K562 (cell line): ENCODE data around the gene ZNF835. TPM values are rescaled to one million over a fixed set of nuclear protein-coding genes. Genes with fewer than 3 reads are reported as not detected.

Source experiments
- BDP1 ChIP-seq: IDR thresholded peaks from 3 replicates; pipeline ENCODE4 v1.6.1; 2011; ENCODE audit not compliant: insufficient read length, insufficient read depth
- TCF3 ChIP-seq: sonication (generic); formaldehyde crosslinking; IDR thresholded peaks from 2 replicates; pipeline ENCODE4 v1.4.0; 2020; ENCODE audit warnings: mild to moderate bottlenecking, missing genetic modification reagents
- WHSC1 ChIP-seq: IDR thresholded peaks from one replicate; pipeline ENCODE4 v1.6.1; 2012; ENCODE audit warnings: low read length, control low read depth, inconsistent platforms
- ZNF584 ChIP-seq: fragments of 200-800 bp; sonication (Bioruptor generic); IDR thresholded peaks from 2 replicates; pipeline ENCODE4 v1.6.1; 2016; ENCODE audit warnings: low read depth, mild to moderate bottlenecking, missing genetic modification characterization, missing compliant biosample characterization
- polyA plus RNA-seq, 8 experiments: library from polyadenylated mRNA; depleted of rRNA in 4 of 8; stranded (reverse) in 5 of 8; unstranded in 3 of 8; fragments of >200 nt; fragmentation: Nextera tagmentation in 2 of 8; fragmentation: Illumina TruSeq in 1 of 8; extraction: Ambion mirVana in 2 of 8; extraction: Trizol in 1 of 8; gene quantifications; 2 replicates each; pipeline versions ENCODE4 v1.2.1 to v1.2.3, GENCODE V29; 2011 to 2014; ENCODE audit warnings: inconsistent platforms in 1 of 8, missing spikeins in 1 of 8
- total RNA-seq, 7 experiments: library from RNA; depleted of rRNA in 6 of 7; stranded (reverse); fragments of >200 nt in 6 of 7; fragmentation: Illumina TruSeq in 2 of 7; extraction: Trizol in 2 of 7; gene quantifications; 2 replicates each; pipeline versions ENCODE4 v1.2.1 to v1.2.3, GENCODE V29; 2011 to 2021; ENCODE audit warnings: low replicate concordance in 1 of 7
- TF ChIP-seq, protein P1 (sequence below): sonication (generic); formaldehyde crosslinking; IDR thresholded peaks from 2 replicates; pipeline ENCODE4 v1.4.0; 2020; ENCODE audit warnings: mild to moderate bottlenecking, missing genetic modification reagents
- TF ChIP-seq, protein P2 (sequence below), 2 experiments: fragments of 450-650 bp; formaldehyde crosslinking in 1 of 2; IDR thresholded peaks; 2 replicates each; pipeline versions ENCODE4 v1.4.0 to v1.6.1; 2014 to 2020; ENCODE audit warnings: mild to moderate bottlenecking in 2 of 2, borderline replicate concordance in 1 of 2, low read depth in 1 of 2
- TF ChIP-seq, protein P3 (sequence below): fragments of 250-450 bp; sonication (Bioruptor Pico); IDR thresholded peaks from 2 replicates; pipeline ENCODE4 v1.8.0; 2021; ENCODE audit warnings: mild to moderate bottlenecking, moderate library complexity
- TF ChIP-seq, protein P4 (sequence below): fragments of 250-450 bp; sonication (Bioruptor Pico); IDR thresholded peaks from 2 replicates; pipeline ENCODE4 v1.8.0; 2022; ENCODE audit warnings: moderate library complexity, mild to moderate bottlenecking, inconsistent platforms
- TF ChIP-seq, protein P5 (sequence below): sonication (generic); formaldehyde crosslinking; IDR thresholded peaks from 2 replicates; pipeline ENCODE4 v1.8.0; 2022; ENCODE audit warnings: mild to moderate bottlenecking, missing genetic modification reagents
- TF ChIP-seq, protein P6 (sequence below): fragments of 250-450 bp; sonication (Bioruptor Pico); IDR thresholded peaks from 2 replicates; pipeline ENCODE4 v1.5.0; 2020; ENCODE audit warnings: mild to moderate bottlenecking, borderline replicate concordance

ZNF835 gene
- total and polyA plus RNA-seq, 9 of the 15 experiments (the other 6 are each of a cell fraction or from before 2014, with no cell fraction given) = not detected

DNA sequence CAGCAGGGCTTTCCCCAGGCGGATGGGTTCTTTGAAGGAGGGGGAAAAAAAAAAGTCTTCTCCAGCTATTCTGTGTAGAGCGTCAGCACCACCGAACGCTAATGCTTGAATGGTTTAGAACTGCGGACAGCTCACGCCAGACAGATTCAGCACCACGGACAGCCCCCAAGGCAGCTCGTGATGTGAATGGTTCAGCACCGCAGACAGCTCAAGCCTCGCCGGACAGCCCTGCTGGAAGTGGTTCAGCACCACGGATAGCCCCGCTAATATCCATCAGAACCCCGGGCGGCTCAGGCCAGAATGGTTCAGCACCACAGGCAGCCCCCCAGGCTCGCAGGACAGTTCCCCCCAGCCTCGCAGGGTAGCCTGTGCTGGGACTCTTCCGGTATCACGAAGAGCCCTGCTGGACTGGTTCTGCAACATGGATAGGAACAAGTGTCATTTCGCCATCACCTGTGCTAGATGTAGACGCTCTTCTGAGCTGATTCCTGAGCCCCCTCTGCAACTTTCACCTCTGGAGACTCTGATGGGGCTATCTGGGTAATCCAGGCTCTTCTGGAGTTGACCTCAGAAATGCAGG, 33.5 kb downstream of the ZNF835 start (continued):
- TF ChIP-seq BDP1 (no peak), ZNF584 (peak; percentile 71; the same call in 1 of the 2 replicates), TCF3 (CRISPR knock-in tag) (peak; percentile 21; the same call in 1 of the 2 replicates), WHSC1 (no peak)
- TF ChIP-seq, protein P1, sequence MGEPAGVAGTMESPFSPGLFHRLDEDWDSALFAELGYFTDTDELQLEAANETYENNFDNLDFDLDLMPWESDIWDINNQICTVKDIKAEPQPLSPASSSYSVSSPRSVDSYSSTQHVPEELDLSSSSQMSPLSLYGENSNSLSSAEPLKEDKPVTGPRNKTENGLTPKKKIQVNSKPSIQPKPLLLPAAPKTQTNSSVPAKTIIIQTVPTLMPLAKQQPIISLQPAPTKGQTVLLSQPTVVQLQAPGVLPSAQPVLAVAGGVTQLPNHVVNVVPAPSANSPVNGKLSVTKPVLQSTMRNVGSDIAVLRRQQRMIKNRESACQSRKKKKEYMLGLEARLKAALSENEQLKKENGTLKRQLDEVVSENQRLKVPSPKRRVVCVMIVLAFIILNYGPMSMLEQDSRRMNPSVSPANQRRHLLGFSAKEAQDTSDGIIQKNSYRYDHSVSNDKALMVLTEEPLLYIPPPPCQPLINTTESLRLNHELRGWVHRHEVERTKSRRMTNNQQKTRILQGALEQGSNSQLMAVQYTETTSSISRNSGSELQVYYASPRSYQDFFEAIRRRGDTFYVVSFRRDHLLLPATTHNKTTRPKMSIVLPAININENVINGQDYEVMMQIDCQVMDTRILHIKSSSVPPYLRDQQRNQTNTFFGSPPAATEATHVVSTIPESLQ (CRISPR knock-in tag) = peak; percentile 90; the same call in 1 of the 2 replicates
- TF ChIP-seq, protein P2, sequence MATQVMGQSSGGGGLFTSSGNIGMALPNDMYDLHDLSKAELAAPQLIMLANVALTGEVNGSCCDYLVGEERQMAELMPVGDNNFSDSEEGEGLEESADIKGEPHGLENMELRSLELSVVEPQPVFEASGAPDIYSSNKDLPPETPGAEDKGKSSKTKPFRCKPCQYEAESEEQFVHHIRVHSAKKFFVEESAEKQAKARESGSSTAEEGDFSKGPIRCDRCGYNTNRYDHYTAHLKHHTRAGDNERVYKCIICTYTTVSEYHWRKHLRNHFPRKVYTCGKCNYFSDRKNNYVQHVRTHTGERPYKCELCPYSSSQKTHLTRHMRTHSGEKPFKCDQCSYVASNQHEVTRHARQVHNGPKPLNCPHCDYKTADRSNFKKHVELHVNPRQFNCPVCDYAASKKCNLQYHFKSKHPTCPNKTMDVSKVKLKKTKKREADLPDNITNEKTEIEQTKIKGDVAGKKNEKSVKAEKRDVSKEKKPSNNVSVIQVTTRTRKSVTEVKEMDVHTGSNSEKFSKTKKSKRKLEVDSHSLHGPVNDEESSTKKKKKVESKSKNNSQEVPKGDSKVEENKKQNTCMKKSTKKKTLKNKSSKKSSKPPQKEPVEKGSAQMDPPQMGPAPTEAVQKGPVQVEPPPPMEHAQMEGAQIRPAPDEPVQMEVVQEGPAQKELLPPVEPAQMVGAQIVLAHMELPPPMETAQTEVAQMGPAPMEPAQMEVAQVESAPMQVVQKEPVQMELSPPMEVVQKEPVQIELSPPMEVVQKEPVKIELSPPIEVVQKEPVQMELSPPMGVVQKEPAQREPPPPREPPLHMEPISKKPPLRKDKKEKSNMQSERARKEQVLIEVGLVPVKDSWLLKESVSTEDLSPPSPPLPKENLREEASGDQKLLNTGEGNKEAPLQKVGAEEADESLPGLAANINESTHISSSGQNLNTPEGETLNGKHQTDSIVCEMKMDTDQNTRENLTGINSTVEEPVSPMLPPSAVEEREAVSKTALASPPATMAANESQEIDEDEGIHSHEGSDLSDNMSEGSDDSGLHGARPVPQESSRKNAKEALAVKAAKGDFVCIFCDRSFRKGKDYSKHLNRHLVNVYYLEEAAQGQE (IDR thresholded peaks at IDR 0.05; ENCODE audit: borderline replicate concordance) = peak; percentile 100
- TF ChIP-seq, protein P2 (CRISPR knock-in tag; IDR thresholded peaks at IDR 0.05; ENCODE audit: low read depth) = peak; percentile 98
- TF ChIP-seq, protein P3, sequence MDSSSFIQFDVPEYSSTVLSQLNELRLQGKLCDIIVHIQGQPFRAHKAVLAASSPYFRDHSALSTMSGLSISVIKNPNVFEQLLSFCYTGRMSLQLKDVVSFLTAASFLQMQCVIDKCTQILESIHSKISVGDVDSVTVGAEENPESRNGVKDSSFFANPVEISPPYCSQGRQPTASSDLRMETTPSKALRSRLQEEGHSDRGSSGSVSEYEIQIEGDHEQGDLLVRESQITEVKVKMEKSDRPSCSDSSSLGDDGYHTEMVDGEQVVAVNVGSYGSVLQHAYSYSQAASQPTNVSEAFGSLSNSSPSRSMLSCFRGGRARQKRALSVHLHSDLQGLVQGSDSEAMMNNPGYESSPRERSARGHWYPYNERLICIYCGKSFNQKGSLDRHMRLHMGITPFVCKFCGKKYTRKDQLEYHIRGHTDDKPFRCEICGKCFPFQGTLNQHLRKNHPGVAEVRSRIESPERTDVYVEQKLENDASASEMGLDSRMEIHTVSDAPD = no peak
- TF ChIP-seq, protein P4, sequence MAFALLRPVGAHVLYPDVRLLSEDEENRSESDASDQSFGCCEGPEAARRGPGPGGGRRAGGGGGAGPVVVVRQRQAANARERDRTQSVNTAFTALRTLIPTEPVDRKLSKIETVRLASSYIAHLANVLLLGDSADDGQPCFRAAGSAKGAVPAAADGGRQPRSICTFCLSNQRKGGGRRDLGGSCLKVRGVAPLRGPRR (CRISPR knock-in tag) = no peak
- TF ChIP-seq, protein P5, sequence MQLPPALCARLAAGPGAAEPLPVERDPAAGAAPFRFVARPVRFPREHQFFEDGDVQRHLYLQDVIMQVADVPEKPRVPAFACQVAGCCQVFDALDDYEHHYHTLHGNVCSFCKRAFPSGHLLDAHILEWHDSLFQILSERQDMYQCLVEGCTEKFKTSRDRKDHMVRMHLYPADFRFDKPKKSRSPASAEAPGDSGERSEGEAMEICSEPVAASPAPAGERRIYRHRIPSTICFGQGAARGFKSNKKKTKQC (CRISPR knock-in tag) = peak; percentile 99
- TF ChIP-seq, protein P6, sequence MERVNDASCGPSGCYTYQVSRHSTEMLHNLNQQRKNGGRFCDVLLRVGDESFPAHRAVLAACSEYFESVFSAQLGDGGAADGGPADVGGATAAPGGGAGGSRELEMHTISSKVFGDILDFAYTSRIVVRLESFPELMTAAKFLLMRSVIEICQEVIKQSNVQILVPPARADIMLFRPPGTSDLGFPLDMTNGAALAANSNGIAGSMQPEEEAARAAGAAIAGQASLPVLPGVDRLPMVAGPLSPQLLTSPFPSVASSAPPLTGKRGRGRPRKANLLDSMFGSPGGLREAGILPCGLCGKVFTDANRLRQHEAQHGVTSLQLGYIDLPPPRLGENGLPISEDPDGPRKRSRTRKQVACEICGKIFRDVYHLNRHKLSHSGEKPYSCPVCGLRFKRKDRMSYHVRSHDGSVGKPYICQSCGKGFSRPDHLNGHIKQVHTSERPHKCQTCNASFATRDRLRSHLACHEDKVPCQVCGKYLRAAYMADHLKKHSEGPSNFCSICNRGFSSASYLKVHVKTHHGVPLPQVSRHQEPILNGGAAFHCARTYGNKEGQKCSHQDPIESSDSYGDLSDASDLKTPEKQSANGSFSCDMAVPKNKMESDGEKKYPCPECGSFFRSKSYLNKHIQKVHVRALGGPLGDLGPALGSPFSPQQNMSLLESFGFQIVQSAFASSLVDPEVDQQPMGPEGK (CRISPR knock-in tag) = no peak
